Left ventricle myocardium inferior (tissue), 1 donor: Measurements from ENCODE around the gene CCDC157. TPM values are rescaled to one million over a fixed set of nuclear protein-coding genes. Genes with fewer than 3 reads are reported as not detected.

Source experiments
- DNase-seq: peaks from one replicate; pipeline ENCODE4 v3.0.0-alpha.2; 2020
- H3K27ac ChIP-seq: fragments of 200-600 bp; replicated peaks from 2 replicates; pipeline ENCODE4 v1.8.0; 2021
- H3K27me3 ChIP-seq: fragments of 200-600 bp; 2 replicates; pipeline ENCODE4 v1.8.0; 2021; ENCODE audit warnings: low read depth
- H3K36me3 ChIP-seq: fragments of 200-600 bp; 2 replicates; pipeline ENCODE4 v1.8.0; 2021
- H3K4me1 ChIP-seq: fragments of 200-600 bp; 2 replicates; pipeline ENCODE4 v1.8.0; 2021
- H3K4me3 ChIP-seq: fragments of 200-600 bp; 2 replicates; pipeline ENCODE4 v1.8.0; 2021; ENCODE audit warnings: mild to moderate bottlenecking, moderate library complexity
- H3K9me3 ChIP-seq: fragments of 200-600 bp; replicated peaks from 2 replicates; pipeline ENCODE4 v1.8.0; 2021
- intact Hi-C: fragments of 100-400 bp; cut with micrococcal nuclease; formaldehyde crosslinking; loops from one replicate; pipeline ENCODE4 v1.11.0; 2022
- total RNA-seq: library from RNA; stranded (reverse); fragmentation: NEBNext Ultra II Directional; extraction: Animal tissue kit (Norgen Biotek cat#: 25700); gene quantifications from one replicate; pipeline ENCODE4 v1.2.1, GENCODE V29; 2021
- TF ChIP-seq, protein P1 (sequence below): fragments of 200-600 bp; IDR thresholded peaks from 2 replicates; pipeline ENCODE4 v1.8.0; 2021; ENCODE audit warnings: antibody characterized with exemption, mild to moderate bottlenecking, borderline replicate concordance
- donor health status: DM: no; HTN: yes; CAD: no; lungs with severe emphysema.

The CCDC157 gene
- total RNA-seq, 1 donor from 2014 or later: 0.58 TPM

DNA sequence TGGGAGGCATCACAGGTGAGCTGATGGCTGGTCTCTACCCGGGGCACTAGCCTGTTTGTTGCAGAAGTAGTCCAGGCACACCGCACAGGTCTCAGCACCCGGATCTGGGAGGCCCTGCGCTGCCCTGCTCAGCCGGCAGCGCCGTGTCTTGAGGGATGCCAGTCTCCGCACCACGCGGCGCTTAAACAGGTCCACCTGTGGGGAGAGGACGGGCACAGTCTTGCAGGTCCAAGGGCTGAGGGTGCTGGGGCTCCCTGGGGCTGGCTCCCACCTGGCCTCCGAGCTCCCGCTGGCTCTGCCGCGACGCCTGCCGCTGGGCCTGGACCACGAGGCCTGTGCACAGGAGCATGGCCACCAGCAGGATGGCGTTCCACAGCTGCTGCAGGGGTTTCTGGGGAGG lies 23.2 kb downstream of the CCDC157 start:
- no peak for DNase-seq
- Histone ChIP-seq H3K27ac (no peak overlapping the region), H3K36me3 (no peaks in the 10 kb centered on the region), H3K4me3 (no peak overlapping the region), H3K27me3 (no peaks in the 10 kb centered on the region), H3K9me3 (no peaks in the 10 kb centered on the region), H3K4me1 (peaks cover 8% of the 10 kb centered on the region)
- intact Hi-C loops: loop anchor here (5.0 kb wide), 1 partner anchor 118 kb away; no protein-coding TSS in a partner anchor
- TF ChIP-seq, protein P1, sequence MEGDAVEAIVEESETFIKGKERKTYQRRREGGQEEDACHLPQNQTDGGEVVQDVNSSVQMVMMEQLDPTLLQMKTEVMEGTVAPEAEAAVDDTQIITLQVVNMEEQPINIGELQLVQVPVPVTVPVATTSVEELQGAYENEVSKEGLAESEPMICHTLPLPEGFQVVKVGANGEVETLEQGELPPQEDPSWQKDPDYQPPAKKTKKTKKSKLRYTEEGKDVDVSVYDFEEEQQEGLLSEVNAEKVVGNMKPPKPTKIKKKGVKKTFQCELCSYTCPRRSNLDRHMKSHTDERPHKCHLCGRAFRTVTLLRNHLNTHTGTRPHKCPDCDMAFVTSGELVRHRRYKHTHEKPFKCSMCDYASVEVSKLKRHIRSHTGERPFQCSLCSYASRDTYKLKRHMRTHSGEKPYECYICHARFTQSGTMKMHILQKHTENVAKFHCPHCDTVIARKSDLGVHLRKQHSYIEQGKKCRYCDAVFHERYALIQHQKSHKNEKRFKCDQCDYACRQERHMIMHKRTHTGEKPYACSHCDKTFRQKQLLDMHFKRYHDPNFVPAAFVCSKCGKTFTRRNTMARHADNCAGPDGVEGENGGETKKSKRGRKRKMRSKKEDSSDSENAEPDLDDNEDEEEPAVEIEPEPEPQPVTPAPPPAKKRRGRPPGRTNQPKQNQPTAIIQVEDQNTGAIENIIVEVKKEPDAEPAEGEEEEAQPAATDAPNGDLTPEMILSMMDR: no peak

DNA sequence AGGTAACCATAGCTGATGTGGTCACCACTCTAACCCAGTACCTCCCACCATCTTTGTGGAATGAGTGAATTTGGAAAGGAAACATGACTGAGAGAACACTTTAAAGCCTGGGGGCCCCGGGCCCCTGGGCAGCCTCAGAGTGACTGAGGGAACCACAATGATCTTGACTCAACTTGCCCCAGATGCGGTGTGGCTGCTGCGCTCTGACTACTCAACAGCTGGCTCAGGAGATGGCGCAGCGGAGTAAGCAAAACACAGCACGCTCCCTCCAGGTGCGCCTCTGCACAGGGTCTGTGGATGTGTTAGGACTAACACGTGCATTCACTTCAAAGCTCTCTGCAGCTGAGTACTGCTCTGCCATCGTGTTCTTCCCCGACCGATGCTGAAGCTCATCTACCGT lies 24.5 kb downstream of the CCDC157 start:
- intact Hi-C loops: loop anchor here (5.0 kb wide), 1 partner anchor 119 kb away; no protein-coding TSS in a partner anchor
- H3K27ac ChIP-seq: no peak overlapping the region
- no peak overlapping the region for H3K4me3 ChIP-seq
- peaks cover 12% of the 10 kb centered on the region for H3K4me1 ChIP-seq
- TF ChIP-seq, protein P1: no peak
- no peaks in the 10 kb centered on the region for H3K9me3 ChIP-seq
- H3K27me3 ChIP-seq: no peaks in the 10 kb centered on the region
- no peaks in the 10 kb centered on the region for H3K36me3 ChIP-seq
- no peak for DNase-seq

DNA sequence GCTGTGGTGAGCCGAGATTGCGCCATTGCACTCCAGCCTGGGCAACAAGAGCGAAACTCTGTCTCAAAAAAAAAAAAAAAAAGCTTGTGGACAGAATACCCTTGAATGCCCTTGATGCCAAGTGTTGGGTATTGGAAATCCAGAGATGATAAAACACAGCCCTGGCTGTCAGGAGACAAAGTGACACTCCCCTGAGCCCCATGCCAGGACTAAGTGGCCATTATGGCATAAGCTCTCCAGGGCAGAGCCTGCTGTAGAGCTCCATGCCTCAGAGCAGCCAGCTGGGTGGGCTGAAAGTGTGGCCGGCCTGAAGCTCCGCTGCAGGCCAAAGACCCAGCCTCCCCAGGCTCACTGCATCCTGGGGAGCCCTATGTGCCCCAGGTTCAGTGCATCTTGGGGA lies 25.5 kb downstream of the CCDC157 start:
- Histone ChIP-seq H3K36me3 (no peaks in the 10 kb centered on the region), H3K4me1 (peaks cover 19% of the 10 kb centered on the region), H3K27me3 (no peaks in the 10 kb centered on the region), H3K4me3 (no peak overlapping the region), H3K27ac (no peak overlapping the region), H3K9me3 (no peaks in the 10 kb centered on the region)
- TF ChIP-seq, protein P1: no peak
- DNase-seq: no peak
- intact Hi-C loops: loop anchor here (5.0 kb wide), 1 partner anchor 120 kb away; no protein-coding TSS in a partner anchor

DNA sequence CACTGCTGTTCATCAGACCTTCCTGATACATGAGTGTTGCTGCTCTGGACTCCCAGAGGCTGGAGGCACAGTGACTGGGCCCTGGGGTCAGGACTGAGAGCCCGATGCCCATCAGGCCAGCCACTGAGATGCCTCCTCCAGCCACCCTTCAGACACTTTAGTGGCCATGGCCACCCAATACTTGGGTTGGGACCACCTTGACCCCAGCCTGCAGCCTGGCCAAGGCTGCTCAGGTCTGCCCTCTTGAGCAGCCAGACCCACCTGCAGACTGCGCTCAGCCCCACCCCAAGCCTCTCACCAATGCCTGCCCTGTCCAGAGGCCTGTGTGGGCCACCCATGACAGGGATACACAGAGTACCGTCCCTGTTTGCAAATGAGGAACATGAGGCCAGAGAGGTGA lies 26.3 kb downstream of the CCDC157 start:
- TF ChIP-seq, protein P1: no peak
- no peak for DNase-seq
- no peak overlapping the region for H3K27ac ChIP-seq
- intact Hi-C loops: loop anchor here (5.0 kb wide), 1 partner anchor 121 kb away; no protein-coding TSS in a partner anchor
- no peak overlapping the region for H3K4me3 ChIP-seq
- H3K9me3 ChIP-seq: no peaks in the 10 kb centered on the region
- peaks cover 22% of the 10 kb centered on the region for H3K4me1 ChIP-seq
- no peaks in the 10 kb centered on the region for H3K27me3 ChIP-seq
- no peaks in the 10 kb centered on the region for H3K36me3 ChIP-seq

DNA sequence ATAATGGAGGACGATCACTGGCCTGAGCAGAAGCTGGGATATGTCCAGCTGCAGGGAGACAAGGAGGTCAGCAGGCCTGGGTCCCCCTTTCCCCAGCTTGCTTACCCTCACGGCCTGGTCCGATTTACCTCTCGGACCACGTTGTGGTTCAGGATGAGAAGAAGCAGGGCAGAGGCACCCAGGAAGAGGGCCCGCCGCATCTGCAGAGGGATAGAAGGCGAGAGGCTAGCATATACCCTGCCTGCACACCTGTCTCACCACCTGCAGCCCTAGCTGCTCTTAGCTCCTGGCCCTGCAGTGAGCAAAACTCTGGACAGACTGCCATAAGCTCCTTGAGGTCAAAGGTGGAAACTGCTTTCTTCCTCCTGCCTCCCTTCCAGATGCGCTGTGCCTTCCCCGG lies 29.1 kb downstream of the CCDC157 start:
- TF ChIP-seq, protein P1: no peak

More for the DNA sequence above, 29.1 kb downstream of the CCDC157 start:
- no peaks in the 10 kb centered on the region for H3K27me3 ChIP-seq
- peak overlapping the region; percentile 73 for H3K4me3 ChIP-seq
- no peaks in the 10 kb centered on the region for H3K9me3 ChIP-seq
- H3K27ac ChIP-seq: no peak overlapping the region
- DNase-seq: no peak
- H3K4me1 ChIP-seq: peaks cover 22% of the 10 kb centered on the region
- intact Hi-C loops: loop anchor here (5.0 kb wide), 1 partner anchor 279 kb away; no protein-coding TSS in a partner anchor
- H3K36me3 ChIP-seq: no peaks in the 10 kb centered on the region
